ENCODE measurements around the gene POTED. TPM values are rescaled to one million over a fixed set of nuclear protein-coding genes. Genes with fewer than 3 reads are reported as not detected.
"Not testable (repeated sequence)": the region's sequence is repeated elsewhere in the genome, so short reads cannot be mapped to it uniquely, and the experiment has no call there.

POTED gene
- not detected for total RNA-seq

DNA sequence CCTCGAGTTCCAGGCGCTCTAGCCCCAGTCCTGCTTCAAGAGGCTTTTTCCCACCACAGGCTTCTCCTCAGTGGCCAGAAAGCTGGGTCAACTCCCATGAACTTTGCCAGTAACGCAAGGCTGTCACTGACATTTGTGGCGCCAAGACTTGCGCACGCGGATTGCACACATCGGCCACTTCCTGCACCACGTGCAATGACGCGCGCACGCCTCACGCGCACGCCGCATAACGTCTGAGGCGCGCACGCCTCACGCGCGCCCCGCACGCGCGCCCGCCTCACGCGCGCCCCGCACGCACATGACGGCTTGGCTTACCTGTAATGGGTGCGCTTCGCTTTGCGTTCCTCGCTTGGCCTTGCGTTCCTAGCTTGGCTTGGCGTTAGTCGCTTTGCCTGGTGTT is at the start of gene POTED:
TSS of gene POTED (plus strand) at position 301 of the 400 bp plus-strand sequence. CDS start 452 bp downstream, outside the sequence.
- DNase-seq (ENCODE audit: low spot score in 2 of 2); H3K9me3 ChIP-seq; H3K4me3 ChIP-seq; H3K27ac ChIP-seq; intact Hi-C loops (cut with DNase I); H3K36me3 ChIP-seq; H3K27me3 ChIP-seq; H3K4me1 ChIP-seq: not testable (repeated sequence)

DNA sequence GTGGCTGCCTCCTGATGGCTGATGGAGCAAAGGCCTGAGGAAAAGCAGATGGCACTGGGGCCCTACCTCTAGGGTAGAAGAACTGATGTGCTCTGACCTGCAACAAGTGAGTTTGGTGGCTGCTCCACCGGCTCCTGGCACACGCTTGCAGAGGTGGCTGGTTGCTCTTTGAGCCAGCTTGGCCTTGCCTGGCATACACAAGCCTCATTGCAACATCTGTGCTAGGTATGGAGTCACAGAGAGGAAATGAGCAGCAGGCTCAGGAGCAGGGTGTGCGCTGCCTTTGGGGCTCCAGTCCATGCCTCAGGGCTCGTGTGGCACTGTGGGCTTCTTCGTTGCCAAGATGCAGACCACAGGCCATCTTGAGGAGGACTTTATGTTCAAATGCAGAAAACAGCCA is 40.5 kb downstream of the POTED start:
- H3K36me3 ChIP-seq; H3K27me3 ChIP-seq; H3K9me3 ChIP-seq; DNase-seq (ENCODE audit: low spot score in 2 of 2); intact Hi-C loops (cut with DNase I); H3K27ac ChIP-seq; H3K4me1 ChIP-seq; H3K4me3 ChIP-seq: not testable (repeated sequence)

DNA sequence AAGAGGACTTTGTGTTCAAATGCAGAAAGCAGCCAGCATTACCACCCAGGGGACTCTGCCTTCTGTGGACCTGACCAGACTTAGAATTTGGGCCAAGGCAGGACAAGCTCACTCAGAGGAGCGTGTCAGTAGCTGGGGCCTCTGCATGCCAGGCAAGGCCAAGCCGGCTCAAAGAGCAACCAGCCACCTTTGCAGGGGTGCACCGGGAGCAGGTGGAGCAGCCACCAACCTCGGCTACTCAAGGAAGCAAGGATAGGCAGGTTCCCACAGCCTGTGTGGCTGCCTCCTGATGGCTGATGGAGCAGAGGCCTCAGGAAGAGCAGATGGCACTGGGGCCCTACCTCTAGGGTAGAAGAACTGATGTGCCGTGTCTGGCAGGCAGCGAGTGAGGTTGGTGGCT is 42.2 kb downstream of the POTED start:
- H3K36me3 ChIP-seq; intact Hi-C loops (cut with DNase I); DNase-seq (ENCODE audit: low spot score in 2 of 2); H3K27me3 ChIP-seq; H3K4me3 ChIP-seq; H3K4me1 ChIP-seq; H3K9me3 ChIP-seq; H3K27ac ChIP-seq: not testable (repeated sequence)

All from ascending aorta (tissue), 2 donors.